H1 (cell line): ENCODE data around the gene ANKRD9. TPM values are rescaled to one million over a fixed set of nuclear protein-coding genes. Genes with fewer than 3 reads are reported as not detected.

ENCODE experiments used
- CTCF ChIA-PET: fragments of 300-600 bp; sonication (Branson Sonifier 250); formaldehyde crosslinking; loops from one replicate; lab custom pipeline; 2021; ENCODE audit not compliant: partially characterized antibody; lab: Charles Lee
- POLR2A ChIA-PET: fragments of 300-600 bp; sonication (Branson Sonifier 250); formaldehyde crosslinking; loops from one replicate; lab custom pipeline; 2021; ENCODE audit warnings: inconsistent platforms; ENCODE audit not compliant: partially characterized antibody; lab: Charles Lee
- DNase-seq, 2 experiments: peaks; one replicate each; pipeline versions ENCODE4 v3.0.0 to v3.0.0-alpha.2; 2010 to 2022; ENCODE audit warnings: low spot score in 2 of 2, low read depth in 1 of 2, mixed read lengths in 1 of 2
- FAIRE-seq: peaks from 2 replicates; lab custom pipeline; 2011; peaks lifted over from hg19 to GRCh38; lab: Jason Lieb, UNC
- H2AFZ ChIP-seq: 2 replicates; pipeline ENCODE4 v1.8.1; 2012; ENCODE audit warnings: low read length, inconsistent platforms
- H2AK5ac ChIP-seq: 2 replicates; pipeline ENCODE4 v1.6.1; 2013; ENCODE audit warnings: low read depth, low read length
- H2BK120ac ChIP-seq: replicated peaks from 2 replicates; pipeline ENCODE3; 2013; ENCODE audit warnings: low read depth, low read length, inconsistent platforms
- H2BK12ac ChIP-seq: 2 replicates; pipeline ENCODE4 v1.6.1; 2013; ENCODE audit warnings: low read depth, low read length
- H2BK15ac ChIP-seq: 2 replicates; pipeline ENCODE4 v1.6.1; 2013; ENCODE audit warnings: low read length
- H2BK20ac ChIP-seq: 2 replicates; pipeline ENCODE4 v1.6.1; 2013; ENCODE audit warnings: low read length
- H2BK5ac ChIP-seq: 2 replicates; pipeline ENCODE4 v1.6.1; 2013; ENCODE audit warnings: low read depth, low read length
- H3K14ac ChIP-seq: 2 replicates; pipeline ENCODE4 v1.6.1; 2013; ENCODE audit warnings: inconsistent platforms; ENCODE audit not compliant: insufficient read length
- H3K18ac ChIP-seq: 2 replicates; pipeline ENCODE4 v1.6.1; 2013; ENCODE audit warnings: low read length; ENCODE audit errors: extremely low read depth
- H3K23ac ChIP-seq: 2 replicates; pipeline ENCODE4 v1.6.1; 2013; ENCODE audit warnings: inconsistent platforms; ENCODE audit not compliant: insufficient read length
- H3K23me2 ChIP-seq: 2 replicates; pipeline ENCODE4 v1.6.1; 2013; ENCODE audit warnings: low read depth, low read length
- H3K27ac ChIP-seq: 2 replicates; pipeline ENCODE4 v1.6.1; 2011; ENCODE audit warnings: low read depth, low read length, inconsistent platforms
- H3K27me3 ChIP-seq, 4 experiments: replicated peaks in 1 of 4; 1 replicate in 1 of 4; 2 replicates in 3 of 4; pipeline versions ENCODE4 v1.6.1 to v1.8.1; 2011 to 2013; ENCODE audit warnings: low read length in 3 of 4, mild to moderate bottlenecking in 3 of 4, inconsistent platforms in 2 of 4, mixed read lengths in 2 of 4, moderate library complexity in 1 of 4; ENCODE audit not compliant: control insufficient read depth in 3 of 4, insufficient read depth in 3 of 4; ENCODE audit errors: extremely low read depth in 1 of 4
- H3K36me3 ChIP-seq, 4 experiments: 2 replicates each; pipeline versions ENCODE4 v1.6.1 to v1.8.1; 2011 to 2013; ENCODE audit warnings: mild to moderate bottlenecking in 4 of 4, low read length in 3 of 4, moderate library complexity in 2 of 4, control low read depth in 1 of 4, inconsistent platforms in 1 of 4; ENCODE audit not compliant: insufficient read depth in 4 of 4, control insufficient read depth in 2 of 4
- H3K4ac ChIP-seq: replicated peaks from 2 replicates; pipeline ENCODE3; 2013; ENCODE audit warnings: low read length, low read depth, mixed read lengths, inconsistent platforms; ENCODE audit not compliant: insufficient read length
- H3K4me1 ChIP-seq, 4 experiments: replicated peaks in 1 of 4; 1 replicate in 1 of 4; 2 replicates in 3 of 4; pipeline versions ENCODE4 v1.6.1 to v1.8.1; 2011 to 2013; ENCODE audit warnings: low read length in 3 of 4, inconsistent platforms in 2 of 4, mixed read lengths in 1 of 4; ENCODE audit not compliant: insufficient read depth in 4 of 4, control insufficient read depth in 3 of 4
- H3K4me2 ChIP-seq, 2 experiments: 2 replicates each; pipeline versions ENCODE4 v1.6.1 to v1.8.1; 2011 to 2013; ENCODE audit warnings: low read depth in 2 of 2, low read length in 2 of 2, control low read depth in 1 of 2, inconsistent platforms in 1 of 2, mild to moderate bottlenecking in 1 of 2; ENCODE audit not compliant: insufficient read depth in 1 of 2
- H3K4me3 ChIP-seq, 4 experiments: fragments of 200-600, 300-600 bp in 1 of 4; sonication (generic), shearing (Covaris generic), sonication (Bioruptor Twin) in 1 of 4; 2 replicates each; pipeline versions ENCODE4 v1.5.1 to v1.8.1; 2011 to 2016; ENCODE audit warnings: low read length in 4 of 4, low read depth in 3 of 4, control low read depth in 2 of 4, inconsistent platforms in 2 of 4, mild to moderate bottlenecking in 2 of 4, mixed read lengths in 1 of 4, moderate library complexity in 1 of 4; ENCODE audit not compliant: insufficient read depth in 2 of 4; ENCODE audit errors: extremely low read depth in 1 of 4
- H3K56ac ChIP-seq: replicated peaks from 2 replicates; pipeline ENCODE3; 2013; ENCODE audit warnings: low read depth, mild to moderate bottlenecking, mixed read lengths, low read length, inconsistent platforms; ENCODE audit not compliant: insufficient read length
- H3K79me1 ChIP-seq: 2 replicates; pipeline ENCODE4 v1.6.1; 2013; ENCODE audit warnings: low read depth, low read length, control low read depth
- H3K79me2 ChIP-seq, 2 experiments: 2 replicates each; pipeline versions ENCODE4 v1.6.1 to v1.8.1; 2012 to 2013; ENCODE audit warnings: low read length in 2 of 2, mild to moderate bottlenecking in 2 of 2, inconsistent platforms in 1 of 2; ENCODE audit not compliant: insufficient read depth in 2 of 2, control insufficient read depth in 1 of 2
- H3K9ac ChIP-seq, 4 experiments: replicated peaks in 1 of 4; 1 replicate in 1 of 4; 2 replicates in 3 of 4; pipeline versions ENCODE4 v1.6.1 to v1.8.1; 2011 to 2013; ENCODE audit warnings: low read depth in 3 of 4, low read length in 3 of 4, control low read depth in 2 of 4, mild to moderate bottlenecking in 2 of 4, moderate library complexity in 2 of 4, inconsistent platforms in 1 of 4; ENCODE audit errors: extremely low read depth in 1 of 4
- H3K9me3 ChIP-seq, 2 experiments: 2 replicates each; pipeline versions ENCODE4 v1.6.1 to v1.8.1; 2012 to 2013; ENCODE audit warnings: mild to moderate bottlenecking in 2 of 2, moderate library complexity in 2 of 2, control low read depth in 1 of 2, inconsistent platforms in 1 of 2, low read depth in 1 of 2, low read length in 1 of 2, mixed read lengths in 1 of 2; ENCODE audit not compliant: insufficient read depth in 2 of 2
- H4K20me1 ChIP-seq, 2 experiments: replicated peaks in 1 of 2; 2 replicates each; pipeline versions ENCODE3 to v1.8.1; 2011 to 2013; ENCODE audit warnings: inconsistent platforms in 2 of 2, low read length in 2 of 2, mild to moderate bottlenecking in 1 of 2; ENCODE audit not compliant: insufficient read depth in 2 of 2, control insufficient read depth in 1 of 2
- H4K5ac ChIP-seq: 2 replicates; pipeline ENCODE4 v1.6.1; 2013; ENCODE audit warnings: low read length, low read depth, mixed read lengths, inconsistent platforms; ENCODE audit not compliant: insufficient read length
- H4K8ac ChIP-seq: 2 replicates; pipeline ENCODE4 v1.8.0; 2013; ENCODE audit warnings: mild to moderate bottlenecking, moderate library complexity, low read length, inconsistent platforms; ENCODE audit not compliant: insufficient read depth; ENCODE audit errors: extremely low read depth
- H4K91ac ChIP-seq: replicated peaks from 2 replicates; pipeline ENCODE3; 2013; ENCODE audit warnings: low read length, mixed read lengths, inconsistent platforms; ENCODE audit not compliant: insufficient read length
- BACH1 ChIP-seq: IDR thresholded peaks from 2 replicates; pipeline ENCODE4 v1.6.1; 2012; ENCODE audit warnings: low read length, improper control_type of control experiment
- BRCA1 ChIP-seq: IDR thresholded peaks from 2 replicates; pipeline ENCODE4 v1.6.1; 2012; ENCODE audit warnings: low read depth, low read length, improper control_type of control experiment
- EGR1 ChIP-seq: IDR thresholded peaks from 2 replicates; pipeline ENCODE4 v1.6.1; 2011; ENCODE audit warnings: low read depth, low read length, borderline replicate concordance
- HDAC6 ChIP-seq: IDR thresholded peaks from one replicate; pipeline ENCODE4 v1.7.1; 2012; ENCODE audit warnings: low read depth, mild to moderate bottlenecking, inconsistent platforms, low read length, moderate library complexity
- KDM5A ChIP-seq: fragments of 200-600 bp; IDR thresholded peaks from 2 replicates; pipeline ENCODE4 v1.7.1; 2012; ENCODE audit warnings: mild to moderate bottlenecking, low read length, inconsistent platforms, mixed read lengths
- POU5F1 ChIP-seq: IDR thresholded peaks from 2 replicates; pipeline ENCODE4 v1.6.1; 2011; ENCODE audit warnings: low read depth, mild to moderate bottlenecking, low read length, moderate library complexity
- RBBP5 ChIP-seq: IDR thresholded peaks from 2 replicates; pipeline ENCODE4 v1.7.1; 2012; ENCODE audit warnings: low read depth, mild to moderate bottlenecking, inconsistent platforms, low read length, moderate library complexity, borderline replicate concordance
- RNF2 ChIP-seq: fragments of 200-900, 300-1000 bp; sonication (generic); IDR thresholded peaks from 2 replicates; pipeline ENCODE4 v1.7.1; 2016; ENCODE audit warnings: borderline replicate concordance, low read depth, mild to moderate bottlenecking, antibody characterized with exemption, low read length; ENCODE audit not compliant: poor library complexity, severe bottlenecking; ENCODE audit errors: missing control alignments
- SIRT6 ChIP-seq: IDR thresholded peaks from one replicate; pipeline ENCODE4 v1.7.1; 2012; ENCODE audit warnings: low read length, inconsistent platforms
- SIX5 ChIP-seq: IDR thresholded peaks from 2 replicates; pipeline ENCODE4 v1.6.1; 2011; ENCODE audit warnings: mild to moderate bottlenecking, low read depth, low read length
- SUZ12 ChIP-seq: fragments of 200-600 bp; sonication (generic); IDR thresholded peaks from 2 replicates; pipeline ENCODE4 v1.6.1; 2012; ENCODE audit warnings: mild to moderate bottlenecking, inconsistent platforms, low read length, moderate library complexity, mixed read lengths
- TAF7 ChIP-seq: optimal IDR thresholded peaks from 2 replicates; pipeline ENCODE3; 2011; ENCODE audit warnings: low read depth, mild to moderate bottlenecking, inconsistent platforms, low read length, moderate library complexity, borderline replicate concordance
- TBP ChIP-seq: IDR thresholded peaks from 2 replicates; pipeline ENCODE4 v1.6.1; 2011; ENCODE audit warnings: low read depth, low read length, improper control_type of control experiment
- WGBS, 2 experiments: shearing (Covaris generic) in 1 of 2; methylation state at CpG; one replicate each; pipeline versions ENCODE4 v1.1.6 to v1.1.7; 2013 to 2015; ENCODE audit warnings: low lambda C conversion rate in 2 of 2, mixed read lengths in 2 of 2, inconsistent platforms in 1 of 2, low coverage in 1 of 2, missing lambda C conversion rate in 1 of 2; ENCODE audit not compliant: insufficient replicate concordance in 2 of 2, insufficient coverage in 1 of 2, insufficient read length in 1 of 2; ENCODE audit errors: extremely low coverage in 1 of 2, missing lambda C conversion rate in 1 of 2; 5-methylcytosine and 5-hydroxymethylcytosine counted together
- polyA plus RNA-seq, 7 experiments: library from polyadenylated mRNA; depleted of rRNA in 3 of 7; stranded (reverse) in 5 of 7; unstranded in 2 of 7; fragments of >200 nt in 5 of 7; fragments of 200-250 nt in 2 of 7; gene quantifications; 1 replicate in 5 of 7; 2 replicates in 1 of 7; 4 replicates in 1 of 7; pipeline versions ENCODE4 v1.2.1 to v1.2.3, GENCODE V29; 2011 to 2013; ENCODE audit warnings: missing spikeins in 2 of 7, mixed read lengths in 2 of 7
- total RNA-seq: library from RNA; stranded (reverse); fragmentation: NEBNext Ultra II Directional; extraction: Animal tissue kit (Norgen Biotek cat#: 25700); gene quantifications from 2 replicates; pipeline ENCODE4 v1.2.1, GENCODE V29; 2021

The ANKRD9 gene
- total and polyA plus RNA-seq, 2 of the 8 experiments (the other 6 are each of a cell fraction or from before 2014, with no cell fraction given): 37.0 to 41.8 TPM

DNA sequence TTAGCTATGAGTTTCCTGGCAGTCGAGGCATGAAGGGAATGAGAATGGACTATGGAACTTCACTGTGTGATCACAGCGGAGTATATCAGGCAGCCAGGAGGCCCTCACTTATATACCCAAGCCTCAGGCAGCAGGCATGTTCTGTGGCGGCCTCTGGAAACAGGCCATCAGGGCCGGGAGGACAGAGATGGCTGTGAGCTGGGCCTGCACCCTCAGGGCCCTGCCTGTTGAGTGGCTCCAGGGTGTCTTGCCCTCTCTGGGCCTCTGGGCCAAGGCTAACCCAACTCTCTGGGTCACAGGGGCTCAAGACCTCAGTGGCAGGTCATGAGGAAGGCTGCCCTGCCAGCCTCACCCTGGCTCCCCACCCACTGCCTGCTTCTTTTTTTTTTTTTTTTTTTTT, 49.0 kb upstream of the ANKRD9 start:
- Histone ChIP-seq H3K4ac (peak overlapping the region; percentile 69), H4K91ac (no peak overlapping the region), H3K79me2 (no peaks in the 10 kb centered on the region), H2AK5ac (no peak overlapping the region), H3K9me3 (no peaks in the 10 kb centered on the region; a peak in 1 of 4 replicates), H3K79me1 (no peaks in the 10 kb centered on the region), H3K14ac (no peak overlapping the region), H3K9ac (no peak overlapping the region), H3K4me1 (peaks cover 0 to 4% (median 4%) of the 10 kb centered on the region in 4 experiments; a peak in 4 of 7 replicates), H3K4me2 (no peak overlapping the region), H3K18ac (no peak overlapping the region), H3K23ac (no peak overlapping the region), H2BK120ac (no peak overlapping the region), H2BK12ac (no peak overlapping the region), H3K36me3 (no peaks in the 10 kb centered on the region), H3K27ac (no peak overlapping the region), H3K56ac (no peak overlapping the region), H2BK20ac (peak overlapping the region; percentile 61; the same call in 1 of the 2 replicates), H4K5ac (no peak overlapping the region), H2AFZ (no peak overlapping the region), H4K8ac (no peak overlapping the region), H2BK15ac (no peak overlapping the region), H3K23me2 (peaks cover 6% of the 10 kb centered on the region; the same call in 1 of the 2 replicates), H4K20me1 (no peaks in the 10 kb centered on the region), H3K4me3 (no peak overlapping the region), H2BK5ac (no peak overlapping the region), H3K27me3 (no peaks in the 10 kb centered on the region)
- DNase-seq: no peak
- FAIRE-seq: no peak
- WGBS, 2 experiments: 78% methylated on average over 4 of the region's 4 CpGs; no CpG with 5 or more reads in 1 of the 2 experiments
- POLR2A ChIA-PET: interaction anchor here (0.6 to 3.2 kb wide), 2 partner anchors 11 to 277 kb away, joined by 4 to 12 read pairs; no protein-coding TSS in a partner anchor
- CTCF ChIA-PET: interaction anchor here (0.6 to 3.1 kb wide), 6 partner anchors 12 to 229 kb away, joined by 3 to 18 read pairs (median 4); no protein-coding TSS in a partner anchor
- no peak for TF ChIP-seq SUZ12
- no peak for TF ChIP-seq KDM5A
- TF ChIP-seq SIX5: no peak
- TF ChIP-seq EGR1: no peak
- no peak for TF ChIP-seq HDAC6
- no peak for TF ChIP-seq SIRT6
- no peak for TF ChIP-seq TAF7
- no peak for TF ChIP-seq BRCA1
- TF ChIP-seq RNF2: no peak
- TF ChIP-seq BACH1: no peak
- no peak for TF ChIP-seq TBP
- no peak for TF ChIP-seq RBBP5
- TF ChIP-seq POU5F1: no peak
